WI38 (cell line): ENCODE data around the gene SUN2.

Source experiments
- H3K4me3 ChIP-seq: 2 replicates; pipeline ENCODE4 v1.5.1; 2011; ENCODE audit warnings: low read depth, mild to moderate bottlenecking, control low read depth, low read length
- CTCF ChIP-seq: IDR thresholded peaks from 2 replicates; pipeline ENCODE4 v1.5.1; 2012; ENCODE audit warnings: low read depth, mild to moderate bottlenecking, control low read depth, low read length

The SUN2 gene

DNA sequence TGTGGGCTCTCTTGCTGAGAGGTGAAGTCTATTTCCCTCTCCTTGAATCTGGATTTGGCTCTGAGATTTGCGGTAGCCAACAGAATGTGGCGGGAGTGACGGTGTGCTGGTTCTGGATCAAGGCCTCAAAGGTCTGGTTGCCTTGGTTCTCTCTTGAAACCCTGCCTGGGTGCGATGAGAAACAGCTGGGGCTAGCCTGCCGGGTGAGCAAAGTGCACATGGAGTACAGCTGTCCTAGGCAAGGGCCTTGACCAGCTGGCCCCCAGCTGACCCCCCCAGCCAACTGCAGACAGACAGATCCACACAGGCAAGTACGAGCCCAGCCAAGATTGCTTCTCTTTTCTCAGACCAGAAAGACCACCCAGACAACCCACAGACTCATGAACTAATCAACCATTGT lies 10.8 kb downstream of the SUN2 start:
- no peak overlapping the region for H3K4me3 ChIP-seq
- no peak for TF ChIP-seq CTCF

- TF ChIP-seq CTCF, result no peak
- H3K4me3 ChIP-seq, result no peak overlapping the region
Observed at GRCh38 chr22:38742176-38742942, 13.4 kb downstream of the SUN2 start.

DNA sequence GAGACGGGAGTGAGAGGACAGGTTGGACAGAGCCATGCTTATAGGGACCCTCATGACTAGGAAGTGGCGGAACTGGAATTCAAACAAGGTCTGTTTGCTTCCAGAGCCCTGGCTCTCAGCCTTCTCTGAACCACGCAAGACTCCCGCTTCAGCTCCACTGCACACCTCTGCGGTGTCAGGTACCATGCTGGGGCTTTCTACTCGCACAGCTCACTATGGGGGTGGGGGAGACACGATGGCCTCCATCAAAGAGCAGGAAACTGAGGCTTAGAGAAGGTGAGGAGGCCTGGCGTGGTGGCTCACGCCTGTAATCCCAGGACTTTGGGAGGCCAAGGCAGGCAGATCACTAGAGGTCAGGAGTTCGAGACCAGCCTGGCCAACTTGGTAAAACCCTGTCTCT lies 14.2 kb downstream of the SUN2 start:
- no peak for TF ChIP-seq CTCF

DNA sequence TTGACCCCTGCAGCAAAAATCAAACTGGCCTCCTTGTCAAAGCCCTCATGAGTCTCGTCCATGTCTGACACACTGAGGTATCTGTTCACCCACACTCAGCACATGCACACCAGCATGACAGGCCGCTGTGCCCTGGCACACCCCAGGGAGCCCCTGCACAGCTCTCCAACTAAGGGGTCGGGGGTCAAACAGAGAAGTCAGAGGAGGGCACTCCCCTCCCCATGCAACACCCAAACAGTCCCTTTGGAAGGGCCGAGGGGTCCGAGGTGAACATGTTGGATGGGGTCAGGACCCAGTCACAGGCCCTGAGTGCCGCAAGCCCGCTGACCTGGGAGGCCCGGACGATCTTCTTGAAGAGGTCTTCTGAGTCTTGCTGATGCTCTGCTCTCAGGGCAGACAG lies 14.6 kb downstream of the SUN2 start:
- no peak overlapping the region for H3K4me3 ChIP-seq
- TF ChIP-seq CTCF, result no peak

More for the DNA sequence above, 14.2 kb downstream of the SUN2 start:
- no peak overlapping the region for H3K4me3 ChIP-seq

DNA sequence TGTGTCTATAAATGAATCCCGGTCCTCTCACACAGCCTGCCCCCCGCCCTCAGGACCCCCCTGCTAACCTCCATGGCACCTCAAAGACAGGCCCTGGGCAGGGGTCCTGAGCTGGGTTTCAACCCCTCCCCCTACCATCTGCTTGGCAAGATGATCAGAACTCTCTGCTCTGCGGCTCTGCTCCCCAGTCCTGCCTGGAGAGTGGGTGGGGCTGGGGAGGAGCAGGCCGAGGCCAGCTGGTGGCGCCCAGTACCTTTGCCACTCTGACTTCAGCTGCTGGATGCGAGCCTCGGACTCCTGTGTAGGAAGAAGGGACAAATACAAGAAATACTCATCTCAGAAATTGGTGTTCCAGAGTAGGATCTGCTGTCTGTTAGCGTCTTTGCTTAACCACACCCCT lies 15.0 kb downstream of the SUN2 start:
- TF ChIP-seq CTCF, result no peak
- no peak overlapping the region for H3K4me3 ChIP-seq

GRCh38 chr22:38740116-38740723 lies 15.6 kb downstream of the SUN2 start:
- TF ChIP-seq CTCF, result no peak
- no peak overlapping the region for H3K4me3 ChIP-seq

- no peak overlapping the region for H3K4me3 ChIP-seq
- no peak for TF ChIP-seq CTCF
Observed at GRCh38 chr22:38739300-38740055, 16.3 kb downstream of the SUN2 start.
